ENCODE results near the gene FAM241A.
A peak's percentile ranks its signal among the peaks of the same experiment; 100 is the strongest.
"Not testable (repeated sequence)": the region's sequence is repeated elsewhere in the genome, so short reads cannot be mapped to it uniquely, and the experiment has no call there.

The FAM241A gene

DNA sequence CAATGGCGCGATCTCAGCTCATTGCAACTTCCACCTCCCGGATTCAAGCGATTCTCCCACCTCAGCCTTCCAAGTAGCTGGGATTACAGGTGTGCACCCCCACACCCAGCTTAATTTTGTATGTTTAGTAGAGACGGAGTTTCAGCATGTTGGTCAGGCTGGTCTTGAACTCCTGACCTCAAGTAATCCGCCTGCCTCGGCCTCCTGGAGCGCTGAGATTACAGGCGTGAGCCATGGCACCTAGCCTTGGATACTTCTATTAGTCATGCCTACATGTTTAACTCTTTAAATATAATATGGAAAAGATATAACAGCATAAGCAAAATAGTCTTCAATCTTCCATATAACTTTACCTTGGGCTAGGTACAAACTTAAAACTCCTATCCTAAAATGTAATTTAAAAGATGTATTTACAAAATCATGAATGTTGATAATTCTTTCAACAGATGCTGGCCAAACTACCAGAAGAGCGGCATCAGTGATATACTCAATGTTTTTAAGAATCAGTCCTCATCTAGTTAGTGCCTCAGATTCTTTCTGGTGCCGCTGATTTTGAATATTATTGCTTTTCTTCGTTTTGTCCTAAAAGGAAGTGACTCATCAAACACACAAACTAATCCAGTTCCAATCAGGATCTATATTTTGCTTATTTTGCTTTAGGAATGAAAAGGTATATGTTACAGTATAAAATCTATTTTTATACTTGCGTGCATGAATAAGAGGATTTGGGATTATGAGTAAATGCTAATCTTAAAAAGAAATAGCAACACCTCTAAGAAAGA is 23.7 kb downstream of the FAM241A start:
- no peak for DNase-seq (ENCODE audit: low spot score)
- TF ChIP-seq, protein P1, sequence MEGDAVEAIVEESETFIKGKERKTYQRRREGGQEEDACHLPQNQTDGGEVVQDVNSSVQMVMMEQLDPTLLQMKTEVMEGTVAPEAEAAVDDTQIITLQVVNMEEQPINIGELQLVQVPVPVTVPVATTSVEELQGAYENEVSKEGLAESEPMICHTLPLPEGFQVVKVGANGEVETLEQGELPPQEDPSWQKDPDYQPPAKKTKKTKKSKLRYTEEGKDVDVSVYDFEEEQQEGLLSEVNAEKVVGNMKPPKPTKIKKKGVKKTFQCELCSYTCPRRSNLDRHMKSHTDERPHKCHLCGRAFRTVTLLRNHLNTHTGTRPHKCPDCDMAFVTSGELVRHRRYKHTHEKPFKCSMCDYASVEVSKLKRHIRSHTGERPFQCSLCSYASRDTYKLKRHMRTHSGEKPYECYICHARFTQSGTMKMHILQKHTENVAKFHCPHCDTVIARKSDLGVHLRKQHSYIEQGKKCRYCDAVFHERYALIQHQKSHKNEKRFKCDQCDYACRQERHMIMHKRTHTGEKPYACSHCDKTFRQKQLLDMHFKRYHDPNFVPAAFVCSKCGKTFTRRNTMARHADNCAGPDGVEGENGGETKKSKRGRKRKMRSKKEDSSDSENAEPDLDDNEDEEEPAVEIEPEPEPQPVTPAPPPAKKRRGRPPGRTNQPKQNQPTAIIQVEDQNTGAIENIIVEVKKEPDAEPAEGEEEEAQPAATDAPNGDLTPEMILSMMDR (conservative IDR thresholded peaks at IDR 0.05; ENCODE audit: low read depth), result no peak
- ChIA-PET POLR2A (ENCODE audit: low non-redundant PET) (no interaction called here), CTCF (interaction anchor here (0.5 kb wide), 1 partner anchor 231 kb away, joined by 3 read pairs; no protein-coding TSS in a partner anchor)
- H3K27ac ChIP-seq, result peak overlapping the region; percentile 72

DNA sequence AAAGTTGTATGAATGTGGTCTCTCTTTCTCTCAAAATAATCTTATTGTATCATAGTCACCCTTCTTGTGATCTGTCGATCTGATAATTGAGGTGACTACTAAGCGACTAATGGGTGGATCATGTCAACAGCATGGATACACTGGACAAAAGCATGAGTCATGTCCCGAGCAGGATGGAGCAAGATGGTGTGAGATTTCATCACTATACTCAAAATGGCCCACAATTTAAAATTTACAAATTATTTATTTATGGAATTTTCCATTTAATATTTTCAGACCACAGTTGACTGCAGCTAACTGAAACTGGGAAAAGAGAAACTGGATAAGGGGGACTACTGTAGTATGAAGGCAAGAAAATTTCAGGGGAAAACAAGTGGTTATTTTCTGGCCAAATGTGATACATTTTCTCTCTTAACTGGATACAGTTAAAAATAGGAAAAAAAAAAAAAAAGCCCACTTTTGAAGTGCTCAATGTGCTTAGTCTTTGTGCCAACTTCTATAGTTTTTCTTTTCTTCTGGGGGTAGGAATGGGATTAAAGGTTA is 25.3 kb downstream of the FAM241A start:
- ChIA-PET CTCF (interaction anchor here (0.7 kb wide), 1 partner anchor 67 kb away, joined by 3 read pairs; no protein-coding TSS in a partner anchor), POLR2A (ENCODE audit: low non-redundant PET) (no interaction called here)
- no peak overlapping the region for H3K27ac ChIP-seq
- TF ChIP-seq, protein P1 (conservative IDR thresholded peaks at IDR 0.05; ENCODE audit: low read depth), result no peak
- peak; percentile 81 for DNase-seq (ENCODE audit: low spot score)

DNA sequence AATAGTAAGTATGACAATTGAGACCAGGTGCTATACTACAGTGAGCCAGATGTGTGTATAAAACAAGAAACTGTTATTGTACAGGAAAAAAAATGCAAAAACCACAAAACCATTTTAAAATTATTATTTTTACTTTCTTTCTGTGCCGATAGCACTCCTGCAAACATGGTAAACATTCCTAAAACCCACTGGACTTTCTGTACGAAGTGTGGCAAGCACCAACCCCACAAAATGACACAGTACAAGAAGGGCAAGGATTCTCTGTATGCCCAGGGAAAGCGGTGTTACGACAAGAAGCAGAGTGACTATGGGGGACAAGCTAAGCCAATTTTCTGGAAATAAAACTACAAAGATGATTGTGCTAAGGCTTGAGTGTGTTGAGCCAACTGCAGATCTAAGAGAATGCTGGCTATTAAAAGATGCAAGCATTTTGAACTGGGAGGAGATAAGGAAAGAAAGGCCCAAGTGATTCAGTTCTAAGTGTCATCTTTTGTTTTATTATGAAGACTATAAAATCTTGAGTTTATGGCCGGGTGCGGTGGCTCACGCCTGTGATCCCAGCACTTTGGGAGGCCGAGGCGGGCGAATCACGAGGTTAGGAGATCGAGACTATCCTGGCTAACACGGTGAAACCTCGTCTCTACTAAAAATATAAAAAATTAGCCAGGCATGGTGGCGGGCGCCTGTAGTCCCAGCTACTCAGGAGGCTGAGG is 26.0 kb downstream of the FAM241A start:
- peak overlapping the region; percentile 43 for H3K27ac ChIP-seq
- DNase-seq (ENCODE audit: low spot score); CTCF ChIA-PET; POLR2A ChIA-PET (ENCODE audit: low non-redundant PET): not testable (repeated sequence)

DNA sequence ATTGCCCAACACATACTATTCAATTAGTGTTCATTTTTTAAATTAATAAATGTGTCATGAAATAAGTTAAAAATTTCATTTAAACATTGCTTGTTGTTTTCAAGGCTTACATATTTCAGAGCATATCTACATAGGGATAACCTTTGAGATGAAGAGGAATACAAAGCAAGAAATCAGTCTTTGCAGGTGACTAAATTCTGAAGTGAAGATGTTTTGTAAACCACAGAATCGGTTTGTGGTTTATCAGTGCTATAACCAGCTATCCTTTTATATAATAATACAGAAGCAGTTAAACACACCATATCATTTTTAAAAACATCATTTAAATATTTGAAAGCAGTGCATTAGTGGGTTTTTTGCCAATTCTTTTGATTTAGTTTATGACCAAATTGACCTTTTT is 26.9 kb downstream of the FAM241A start:
- POLR2A ChIA-PET (ENCODE audit: low non-redundant PET), result no interaction called here
- TF ChIP-seq, protein P1 (conservative IDR thresholded peaks at IDR 0.05; ENCODE audit: low read depth), result no peak
- no peak overlapping the region for H3K27ac ChIP-seq
- no peak for DNase-seq (ENCODE audit: low spot score)
- CTCF ChIA-PET, result no interaction called here

DNA sequence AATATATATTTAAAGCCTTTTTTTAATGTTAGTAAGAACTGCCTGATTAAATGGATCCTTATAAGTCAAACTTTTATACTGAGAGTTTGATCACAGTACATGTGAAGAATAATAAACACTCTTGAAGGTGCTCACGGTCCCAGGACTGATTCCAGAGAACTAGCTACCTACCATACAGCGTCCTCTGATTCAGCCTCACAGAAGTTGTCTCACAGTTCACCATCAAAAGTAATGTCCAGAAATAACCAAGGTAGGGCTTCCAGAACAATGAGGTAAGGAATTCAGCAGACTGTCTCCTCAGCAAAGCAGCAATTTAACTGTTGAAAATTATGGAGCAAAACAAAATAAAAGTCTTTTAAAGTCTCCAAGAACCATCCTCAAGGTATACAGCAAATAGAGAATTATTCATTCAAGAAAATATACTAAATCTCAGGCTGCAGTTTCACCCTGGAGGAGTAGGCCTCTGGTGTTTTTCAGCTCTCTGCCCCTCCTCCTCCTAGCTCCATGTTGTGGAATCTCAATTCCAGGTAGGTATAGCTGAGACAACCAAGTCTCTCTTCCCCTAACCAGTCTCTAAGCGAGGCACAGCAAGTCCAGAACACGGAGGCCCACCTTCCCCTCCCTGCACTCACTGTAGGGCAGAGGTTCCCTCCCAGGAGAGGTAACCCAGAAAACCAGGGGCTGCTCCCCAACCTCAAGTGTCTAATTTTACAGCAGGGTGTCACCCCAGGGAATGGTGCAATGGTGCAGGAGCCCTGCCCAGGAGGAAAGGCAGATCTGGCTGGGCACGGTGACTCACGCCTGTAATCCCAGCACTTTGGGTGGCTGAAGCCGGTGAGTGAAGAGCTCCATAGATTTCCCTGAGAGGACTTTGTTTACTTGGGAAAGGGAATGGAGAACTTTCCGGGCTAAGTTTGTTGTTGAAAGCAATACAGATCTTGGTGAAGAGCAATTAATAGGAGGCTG is 28.6 kb downstream of the FAM241A start:
- H3K27ac ChIP-seq, result peak overlapping the region; percentile 81
- TF ChIP-seq, protein P1 (conservative IDR thresholded peaks at IDR 0.05; ENCODE audit: low read depth), result no peak
- CTCF ChIA-PET, result interaction anchor here (0.6 kb wide), 2 partner anchors 358 kb away, joined by 4 to 5 read pairs; no protein-coding TSS in a partner anchor
- peak; percentile 54 for DNase-seq (ENCODE audit: low spot score)
- POLR2A ChIA-PET (ENCODE audit: low non-redundant PET), result interaction anchor here (1.2 kb wide), 1 partner anchor 58 kb away, joined by 3 read pairs; the partner anchor contains the start of gene AP1AR

DNA sequence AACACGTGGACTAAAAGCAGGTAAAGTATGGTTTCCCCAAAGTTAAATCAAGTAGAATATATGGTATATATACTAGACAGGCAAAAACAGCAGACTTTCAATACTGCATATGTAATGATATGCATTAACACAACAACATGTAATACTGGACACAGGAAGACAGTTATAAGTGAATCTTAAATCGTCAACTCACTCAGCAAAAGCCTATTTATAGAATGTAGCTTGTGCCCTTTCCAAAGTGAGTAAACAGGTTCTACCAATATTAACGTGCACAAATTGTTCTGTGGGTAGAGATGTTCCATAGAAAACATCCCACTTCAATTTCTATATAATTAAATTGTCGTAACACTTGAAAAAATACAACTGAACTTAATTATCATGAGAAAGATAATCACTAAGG is 30.6 kb downstream of the FAM241A start:
- ChIA-PET CTCF (interaction anchor here (0.6 to 1.0 kb wide), 2 partner anchors 18 to 20 kb away, joined by 4 to 8 read pairs; no protein-coding TSS in a partner anchor), POLR2A (ENCODE audit: low non-redundant PET) (no interaction called here)
- TF ChIP-seq, protein P1 (conservative IDR thresholded peaks at IDR 0.05; ENCODE audit: low read depth), result no peak
- H3K27ac ChIP-seq, result no peak overlapping the region
- no peak for DNase-seq (ENCODE audit: low spot score)
